Activated naive CD4-positive, alpha-beta T cell treated with anti-CD3 and anti-CD28 coated beads, Interleukin-2, amount 10 ng/mL, durations not matched to agents 7 days and 5 days (primary cell): ENCODE data around the gene WIPF1.

Source experiments
- CTCF ChIA-PET: fragments of 350-600 bp; sonication (Branson Sonifier 250); formaldehyde crosslinking; loops from one replicate; lab custom pipeline; 2021; ENCODE audit warnings: antibody characterized with exemption; lab: Charles Lee
- DNase-seq: peaks from one replicate; pipeline ENCODE4 v3.0.0-alpha.2; 2020
- H3K27ac Mint-ChIP-seq: one replicate; pipeline ENCODE4 v1.8.0; 2021; ENCODE audit warnings: mild to moderate bottlenecking, moderate library complexity, mixed read lengths
- H3K27me3 Mint-ChIP-seq: one replicate; pipeline ENCODE4 v1.8.0; 2021; ENCODE audit warnings: mild to moderate bottlenecking, mixed read lengths
- H3K36me3 Mint-ChIP-seq: one replicate; pipeline ENCODE4 v1.8.0; 2021; ENCODE audit warnings: mixed read lengths
- H3K4me1 Mint-ChIP-seq: one replicate; pipeline ENCODE4 v1.8.0; 2021; ENCODE audit warnings: mixed read lengths
- H3K4me3 Mint-ChIP-seq: one replicate; pipeline ENCODE4 v1.8.0; 2021; ENCODE audit warnings: mild to moderate bottlenecking, moderate library complexity, mixed read lengths
- H3K9me3 Mint-ChIP-seq: one replicate; pipeline ENCODE4 v1.8.0; 2021; ENCODE audit warnings: mixed read lengths

Gene WIPF1, protein sequence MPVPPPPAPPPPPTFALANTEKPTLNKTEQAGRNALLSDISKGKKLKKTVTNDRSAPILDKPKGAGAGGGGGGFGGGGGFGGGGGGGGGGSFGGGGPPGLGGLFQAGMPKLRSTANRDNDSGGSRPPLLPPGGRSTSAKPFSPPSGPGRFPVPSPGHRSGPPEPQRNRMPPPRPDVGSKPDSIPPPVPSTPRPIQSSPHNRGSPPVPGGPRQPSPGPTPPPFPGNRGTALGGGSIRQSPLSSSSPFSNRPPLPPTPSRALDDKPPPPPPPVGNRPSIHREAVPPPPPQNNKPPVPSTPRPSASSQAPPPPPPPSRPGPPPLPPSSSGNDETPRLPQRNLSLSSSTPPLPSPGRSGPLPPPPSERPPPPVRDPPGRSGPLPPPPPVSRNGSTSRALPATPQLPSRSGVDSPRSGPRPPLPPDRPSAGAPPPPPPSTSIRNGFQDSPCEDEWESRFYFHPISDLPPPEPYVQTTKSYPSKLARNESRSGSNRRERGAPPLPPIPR

DNA sequence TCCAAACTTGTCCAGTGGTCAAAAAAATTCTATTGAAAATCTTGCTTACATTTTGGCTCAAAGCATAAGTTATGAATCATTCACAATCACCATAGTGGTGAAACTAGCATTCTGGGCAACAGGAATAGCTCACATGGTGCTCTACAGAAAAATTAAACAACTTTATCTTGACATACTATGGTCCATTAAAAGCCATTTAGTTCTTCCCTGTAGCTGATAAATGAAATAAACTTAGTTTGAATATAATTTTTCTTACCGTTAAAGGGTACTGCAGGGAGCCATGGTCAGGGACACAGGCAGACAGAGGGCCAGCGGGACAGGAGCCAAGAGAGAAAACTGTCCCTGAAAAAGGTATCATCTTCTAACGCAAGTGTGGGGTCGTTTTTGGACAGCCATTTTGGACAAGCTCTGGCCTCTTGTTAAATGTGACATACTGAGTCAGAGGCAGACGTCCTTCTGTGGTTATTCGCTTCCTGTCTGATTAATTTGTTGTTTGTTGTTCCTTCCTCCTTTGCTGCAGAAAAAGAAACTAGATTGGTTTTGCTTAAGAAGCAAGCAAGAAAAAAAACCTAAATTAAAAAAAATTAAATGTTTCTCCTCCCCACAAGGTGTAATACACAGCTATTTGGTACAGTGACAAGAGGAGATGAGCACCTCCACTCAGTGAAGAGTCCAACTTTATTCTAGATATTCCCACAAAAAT is at the start of gene WIPF1:
Gene WIPF1, minus strand, starts transcription at position 460 of the 703 bp plus-strand sequence. CDS start 12,231 bp downstream, outside the sequence.
- no peaks in the 10 kb centered on the region for H3K27me3 Mint-ChIP-seq
- H3K4me1 Mint-ChIP-seq, result peaks cover 54% of the 10 kb centered on the region
- H3K27ac Mint-ChIP-seq, result peak within 1 kb of the TSS; percentile 98
- H3K36me3 Mint-ChIP-seq, result peaks cover 74% of the 10 kb centered on the region
- H3K4me3 Mint-ChIP-seq, result peak within 1 kb of the TSS; percentile 91
- peak; percentile 65 for DNase-seq
- peaks cover 4% of the 10 kb centered on the region for H3K9me3 Mint-ChIP-seq
- CTCF ChIA-PET, result interaction anchor here (1.0 to 24.2 kb wide), 7 partner anchors 10 to 100 kb away, joined by 3 to 272 read pairs (median 4); no protein-coding TSS in a partner anchor

DNA sequence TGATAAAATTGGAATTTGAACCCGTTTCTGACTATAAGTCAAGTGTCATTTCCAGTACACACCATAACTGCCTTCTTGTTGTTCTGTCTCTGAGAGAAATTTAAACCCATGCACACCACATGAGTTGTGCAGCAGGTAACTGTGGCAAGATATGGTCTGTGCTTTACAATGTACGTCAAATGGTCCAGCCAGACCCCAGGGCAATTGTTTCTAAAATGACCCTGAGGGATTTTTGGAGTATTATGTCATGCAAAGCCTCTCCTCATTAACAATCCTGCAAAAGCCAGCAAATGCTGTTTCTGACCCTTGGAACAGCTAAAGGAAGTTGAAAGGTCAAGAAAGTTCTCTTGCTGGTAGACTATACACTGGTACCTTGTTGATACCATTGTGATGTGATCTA is 47.7 kb upstream of the WIPF1 start:
- Mint-ChIP-seq H3K9me3 (peaks cover 14% of the 10 kb centered on the region), H3K4me1 (peaks cover 6% of the 10 kb centered on the region), H3K27ac (no peak overlapping the region)

DNA sequence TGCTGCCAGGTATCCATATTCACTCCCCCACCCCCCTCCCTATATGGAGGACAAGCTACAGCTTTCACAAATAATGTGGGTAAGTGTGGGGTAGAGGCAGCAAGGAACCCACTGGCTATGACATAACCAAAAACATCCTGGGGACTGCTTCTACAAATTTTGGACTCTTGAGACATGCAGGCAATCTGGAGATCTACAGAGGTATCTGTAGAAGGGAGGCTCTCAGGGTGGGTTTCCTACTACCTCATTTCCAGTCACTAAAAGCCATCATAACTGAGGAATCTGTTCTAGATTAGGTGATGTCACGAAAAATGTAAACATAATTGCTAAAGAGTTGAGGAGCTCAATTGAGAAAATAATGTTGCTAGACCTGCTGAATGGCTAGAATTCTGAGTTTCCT is 46.8 kb upstream of the WIPF1 start:
- H3K27ac Mint-ChIP-seq, result no peak overlapping the region
- CTCF ChIA-PET, result interaction anchor here (1.3 kb wide), 1 partner anchor 45 kb away, joined by 4 read pairs; no protein-coding TSS in a partner anchor
- peaks cover 29% of the 10 kb centered on the region for H3K36me3 Mint-ChIP-seq
- DNase-seq, result no peak
- H3K4me3 Mint-ChIP-seq, result no peak overlapping the region
- H3K27me3 Mint-ChIP-seq, result no peaks in the 10 kb centered on the region
- H3K4me1 Mint-ChIP-seq, result peaks cover 8% of the 10 kb centered on the region
- H3K9me3 Mint-ChIP-seq, result peaks cover 6% of the 10 kb centered on the region

More for the DNA sequence above, 47.7 kb upstream of the WIPF1 start:
- H3K4me3 Mint-ChIP-seq, result no peak overlapping the region
- H3K27me3 Mint-ChIP-seq, result no peaks in the 10 kb centered on the region
- no peak for DNase-seq
- CTCF ChIA-PET, result no interaction called here
- H3K36me3 Mint-ChIP-seq, result peaks cover 29% of the 10 kb centered on the region

DNA sequence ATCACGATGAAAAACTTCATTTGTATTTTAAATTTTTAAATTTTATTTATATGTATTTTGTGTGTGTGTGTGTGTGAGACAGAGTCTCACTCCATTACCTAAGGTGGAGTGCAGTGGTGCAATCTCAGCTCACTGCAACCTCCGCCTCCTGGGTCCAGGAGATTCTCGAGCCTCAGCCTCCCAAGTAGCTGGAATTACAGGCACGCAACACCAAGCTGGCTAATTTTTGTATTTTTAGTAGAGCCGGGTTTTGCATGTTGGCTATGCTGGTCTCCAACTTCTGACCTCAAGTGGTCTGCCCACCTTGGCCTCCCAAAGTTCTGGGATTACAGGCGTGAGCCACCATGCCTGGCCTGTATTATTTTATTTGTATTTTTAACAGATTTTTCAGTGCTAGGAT is 45.8 kb upstream of the WIPF1 start:
- CTCF ChIA-PET, result interaction anchor here (1.3 kb wide), 1 partner anchor 46 kb away, joined by 4 read pairs; no protein-coding TSS in a partner anchor
- H3K4me3 Mint-ChIP-seq, result no peak overlapping the region
- peaks cover 31% of the 10 kb centered on the region for H3K36me3 Mint-ChIP-seq
- no peaks in the 10 kb centered on the region for H3K9me3 Mint-ChIP-seq
- no peak for DNase-seq
- H3K27me3 Mint-ChIP-seq, result no peaks in the 10 kb centered on the region
- H3K27ac Mint-ChIP-seq, result no peak overlapping the region
- peaks cover 15% of the 10 kb centered on the region for H3K4me1 Mint-ChIP-seq

DNA sequence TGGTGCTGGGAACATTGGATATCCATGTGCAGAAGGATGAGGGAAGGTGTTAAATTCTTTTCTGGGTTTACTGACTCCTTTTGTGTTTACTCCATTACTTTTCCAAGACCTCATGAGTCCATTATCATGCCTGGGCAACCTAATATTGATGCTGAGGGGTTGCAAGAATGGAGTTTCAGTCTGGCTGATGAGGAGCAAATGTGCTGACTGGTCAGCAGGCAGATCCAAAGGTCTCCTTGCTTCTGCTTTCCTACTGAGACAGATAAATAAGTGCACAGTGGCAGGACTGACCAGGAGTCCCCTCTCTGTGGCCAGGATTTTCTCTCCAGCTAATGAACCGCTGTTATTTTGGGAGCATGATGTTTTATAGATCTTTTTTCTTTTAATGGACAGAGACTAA is 43.6 kb upstream of the WIPF1 start:
- Mint-ChIP-seq H3K27me3 (no peaks in the 10 kb centered on the region), H3K9me3 (no peaks in the 10 kb centered on the region), H3K36me3 (peaks cover 23% of the 10 kb centered on the region), H3K27ac (no peak overlapping the region), H3K4me3 (no peak overlapping the region), H3K4me1 (peaks cover 30% of the 10 kb centered on the region)
- no peak for DNase-seq
- CTCF ChIA-PET, result no interaction called here

DNA sequence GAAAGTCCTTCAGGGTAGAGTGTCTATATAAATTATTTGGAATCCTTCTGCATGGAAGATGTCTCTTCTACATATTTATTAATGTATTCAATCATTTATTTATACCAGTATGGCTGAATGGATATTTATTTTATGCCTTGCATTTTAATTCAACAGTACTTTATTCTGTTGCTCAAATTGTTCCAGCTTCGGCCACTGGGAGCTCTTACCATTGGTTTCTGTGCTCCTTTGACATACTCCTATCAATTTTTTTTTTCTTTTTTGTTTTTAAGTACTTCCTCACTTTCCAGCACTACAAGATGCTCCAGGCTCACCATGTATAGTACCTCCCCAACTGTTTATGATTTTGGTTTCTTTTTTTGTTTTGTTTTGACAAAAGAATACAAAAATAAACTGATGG is 39.4 kb upstream of the WIPF1 start:
- no peaks in the 10 kb centered on the region for H3K27me3 Mint-ChIP-seq
- H3K9me3 Mint-ChIP-seq, result no peaks in the 10 kb centered on the region
- no peak for DNase-seq
- peak overlapping the region; percentile 98 for H3K27ac Mint-ChIP-seq
- H3K4me3 Mint-ChIP-seq, result peak overlapping the region; percentile 14
- H3K4me1 Mint-ChIP-seq, result peaks cover 47% of the 10 kb centered on the region
- CTCF ChIA-PET, result interaction anchor here (0.6 to 1.2 kb wide), 4 partner anchors 14 to 68 kb away, joined by 3 read pairs; no protein-coding TSS in a partner anchor
- peaks cover 32% of the 10 kb centered on the region for H3K36me3 Mint-ChIP-seq

DNA sequence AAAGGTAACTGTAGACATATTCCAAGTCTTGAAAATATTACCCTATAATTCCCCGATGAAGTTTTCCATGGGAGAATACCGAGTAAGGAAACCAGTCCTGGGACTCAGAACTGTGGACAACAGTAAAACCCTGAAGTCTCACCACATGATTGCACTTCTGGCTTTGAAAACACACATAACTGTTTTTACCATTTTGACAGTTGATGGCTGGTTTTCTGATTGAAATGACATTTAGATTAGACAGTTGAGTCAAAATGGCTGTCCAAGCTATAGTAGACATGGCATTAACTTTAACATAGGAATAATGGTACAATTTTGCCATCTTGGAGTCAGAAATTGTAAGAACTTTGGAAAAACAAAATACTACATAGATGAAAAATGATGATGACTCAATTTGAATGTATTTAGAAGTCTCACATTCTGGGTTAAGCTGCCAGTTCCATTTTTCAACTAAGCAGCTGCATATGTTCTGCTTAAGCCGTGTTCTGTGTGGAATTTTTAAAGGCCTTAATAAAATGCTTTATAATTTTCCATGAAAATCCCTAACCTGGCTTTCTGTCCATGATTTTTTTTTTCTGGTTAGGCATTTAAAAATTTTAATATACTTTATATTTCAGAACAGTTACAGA is 38.3 kb upstream of the WIPF1 start:
- H3K9me3 Mint-ChIP-seq, result no peaks in the 10 kb centered on the region
- H3K27me3 Mint-ChIP-seq, result no peaks in the 10 kb centered on the region
- H3K4me3 Mint-ChIP-seq, result peak overlapping the region; percentile 93
- DNase-seq, result no peak
- CTCF ChIA-PET, result interaction anchor here (0.7 to 5.1 kb wide), 4 partner anchors 13 to 52 kb away, joined by 3 to 44 read pairs (median 19); no protein-coding TSS in a partner anchor
- peaks cover 58% of the 10 kb centered on the region for H3K4me1 Mint-ChIP-seq
- peaks cover 43% of the 10 kb centered on the region for H3K36me3 Mint-ChIP-seq
- H3K27ac Mint-ChIP-seq, result peak overlapping the region; percentile 98

DNA sequence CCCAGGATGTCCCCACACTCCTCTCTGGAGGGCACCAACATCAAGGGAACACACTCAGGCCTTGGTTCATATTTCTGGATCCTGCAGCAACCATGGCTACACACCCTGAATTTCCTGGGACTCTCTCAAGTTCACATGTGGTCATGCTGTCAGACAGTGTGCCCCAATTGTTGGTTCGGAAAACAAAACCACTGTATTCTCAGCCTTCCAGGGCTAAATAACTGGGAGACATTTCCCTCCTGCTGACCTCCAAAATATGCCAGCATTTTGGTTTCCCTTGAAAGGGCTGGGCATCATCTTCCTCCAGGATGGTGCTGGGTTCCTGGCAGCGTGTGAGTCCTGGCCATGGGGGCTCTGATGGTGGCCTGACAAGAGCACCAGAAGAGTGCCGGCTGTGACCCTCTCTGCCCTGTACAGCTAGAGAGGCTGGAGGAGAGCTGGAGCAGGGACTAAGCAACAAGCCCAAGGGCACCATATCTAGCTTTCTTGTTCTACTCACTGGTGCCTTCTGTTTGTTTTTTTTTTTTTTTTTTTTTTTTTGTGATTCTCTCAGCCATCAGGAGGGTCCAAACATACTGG is 37.5 kb upstream of the WIPF1 start:
- peaks cover 51% of the 10 kb centered on the region for H3K36me3 Mint-ChIP-seq
- no peak for DNase-seq
- H3K4me1 Mint-ChIP-seq, result peaks cover 66% of the 10 kb centered on the region
- CTCF ChIA-PET, result interaction anchor here (0.6 to 5.1 kb wide), 10 partner anchors 12 to 64 kb away, joined by 3 to 44 read pairs (median 6); no protein-coding TSS in a partner anchor
- no peaks in the 10 kb centered on the region for H3K9me3 Mint-ChIP-seq
- H3K27ac Mint-ChIP-seq, result peak overlapping the region; percentile 98
- H3K4me3 Mint-ChIP-seq, result peak overlapping the region; percentile 93
- H3K27me3 Mint-ChIP-seq, result no peaks in the 10 kb centered on the region

DNA sequence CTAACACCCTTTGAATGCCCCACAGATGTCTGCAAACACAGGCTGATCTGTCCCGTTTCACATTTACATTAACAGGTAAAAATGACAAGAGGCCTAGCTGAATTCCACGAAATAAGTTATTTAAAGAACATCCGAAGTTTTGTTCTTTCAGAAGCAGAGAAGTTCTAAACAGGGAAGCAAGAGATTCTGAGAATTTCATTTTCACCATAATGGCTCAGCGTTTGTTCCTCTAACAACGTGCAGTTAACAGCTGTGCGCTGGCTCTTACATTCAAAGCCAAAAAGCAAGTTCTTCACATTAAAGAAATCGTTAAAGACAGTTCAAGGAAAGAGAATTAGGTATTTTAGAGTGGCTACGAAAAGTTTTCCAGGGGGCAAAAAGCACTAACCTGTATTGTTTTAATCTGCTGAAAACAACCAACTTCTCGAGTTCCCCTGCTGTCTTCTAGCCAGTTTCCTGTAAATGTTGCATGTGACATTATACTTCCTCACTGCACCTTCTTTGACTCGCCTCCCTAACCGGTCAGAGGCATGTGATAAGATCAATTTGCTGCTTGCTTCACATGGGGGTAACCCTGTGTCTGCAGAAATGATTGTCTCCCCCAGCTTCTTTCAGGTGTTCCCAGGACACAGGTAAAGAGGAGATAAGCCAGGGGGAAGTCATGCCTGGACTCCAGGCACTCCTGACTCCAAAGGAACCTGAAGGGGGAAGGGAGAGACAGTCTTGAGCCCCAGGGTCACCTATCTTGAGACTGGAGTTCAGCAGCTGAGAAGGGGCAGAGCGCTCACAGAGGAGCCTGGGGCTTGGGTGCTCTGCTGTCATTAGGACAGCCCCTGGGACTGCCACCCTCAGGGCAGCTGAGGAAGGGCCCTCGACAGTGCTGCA is 36.8 kb upstream of the WIPF1 start:
- CTCF ChIA-PET, result interaction anchor here (0.6 to 5.1 kb wide), 14 partner anchors 11 to 65 kb away, joined by 3 to 44 read pairs (median 6); partner anchors contain the start of gene WIPF1
- H3K27ac Mint-ChIP-seq, result peak overlapping the region; percentile 98
- H3K9me3 Mint-ChIP-seq, result no peaks in the 10 kb centered on the region

DNA sequence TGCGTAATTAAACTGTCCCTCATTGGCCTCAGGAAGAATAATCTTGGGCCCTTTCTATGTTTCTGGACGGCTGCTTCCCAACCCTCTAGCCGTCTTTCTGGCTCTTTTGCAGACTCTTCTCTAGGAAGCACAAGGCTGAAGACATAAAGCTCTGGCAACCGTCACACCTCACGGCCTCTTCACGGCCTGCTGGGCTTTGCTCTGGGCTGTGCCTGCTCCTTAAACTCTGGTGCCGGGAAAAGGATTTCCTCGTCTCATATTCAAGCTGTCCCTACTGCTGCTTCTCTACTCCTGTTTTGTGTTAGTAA is 36.0 kb upstream of the WIPF1 start:
- H3K36me3 Mint-ChIP-seq, result peaks cover 52% of the 10 kb centered on the region
- H3K27me3 Mint-ChIP-seq, result no peaks in the 10 kb centered on the region
- peaks cover 66% of the 10 kb centered on the region for H3K4me1 Mint-ChIP-seq
- DNase-seq, result no peak
- H3K4me3 Mint-ChIP-seq, result peak overlapping the region; percentile 93
- peak overlapping the region; percentile 98 for H3K27ac Mint-ChIP-seq
- H3K9me3 Mint-ChIP-seq, result no peaks in the 10 kb centered on the region
- CTCF ChIA-PET, result interaction anchor here (1.1 to 5.1 kb wide), 12 partner anchors 10 to 54 kb away, joined by 3 to 44 read pairs (median 8); partner anchors contain the start of gene WIPF1

More for the DNA sequence above, 36.8 kb upstream of the WIPF1 start:
- no peaks in the 10 kb centered on the region for H3K27me3 Mint-ChIP-seq
- peaks cover 67% of the 10 kb centered on the region for H3K4me1 Mint-ChIP-seq
- H3K36me3 Mint-ChIP-seq, result peaks cover 51% of the 10 kb centered on the region
- DNase-seq, result peak; percentile 67
- H3K4me3 Mint-ChIP-seq, result peak overlapping the region; percentile 93

DNA sequence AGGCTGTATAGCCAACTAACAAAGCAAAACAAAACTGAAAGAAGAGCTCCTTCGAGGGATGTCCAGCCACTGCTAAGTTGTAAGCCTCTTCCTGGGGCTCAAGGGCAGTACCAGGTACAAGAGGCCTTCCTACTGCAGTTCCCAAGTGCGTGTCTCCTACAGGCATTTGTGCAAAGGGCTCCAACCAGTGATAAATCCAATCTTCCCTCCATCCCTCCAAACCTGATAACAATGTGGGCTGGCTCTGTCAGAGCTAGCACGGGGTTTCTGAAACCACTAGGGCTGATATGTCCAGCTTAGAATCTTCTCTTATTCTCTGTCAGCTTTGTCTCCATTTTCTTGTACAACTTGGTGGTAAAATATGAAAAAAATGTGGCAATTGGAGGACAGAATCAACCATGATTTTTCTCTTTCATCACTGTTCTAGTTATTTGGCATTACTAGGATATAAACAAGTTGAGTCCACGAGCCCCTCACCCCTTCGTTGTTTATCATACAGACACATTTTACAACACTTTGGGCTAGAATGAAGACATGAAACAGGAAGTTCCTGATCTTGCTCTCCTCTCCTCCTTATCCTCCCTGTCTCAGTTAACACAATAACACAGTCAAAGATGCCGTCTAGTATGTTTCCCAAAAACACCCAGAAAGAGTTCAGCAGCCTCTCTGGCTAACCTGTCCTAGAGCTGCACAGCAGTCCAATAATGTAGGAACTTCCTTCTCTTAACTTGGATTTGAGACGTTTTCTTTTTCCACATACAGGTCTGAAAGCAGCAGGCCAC is 35.4 kb upstream of the WIPF1 start:
- no peaks in the 10 kb centered on the region for H3K9me3 Mint-ChIP-seq
- peak; percentile 45 for DNase-seq
- H3K4me3 Mint-ChIP-seq, result peak overlapping the region; percentile 93
- peak overlapping the region; percentile 98 for H3K27ac Mint-ChIP-seq
- CTCF ChIA-PET, result interaction anchor here (0.6 to 5.1 kb wide), 15 partner anchors 9 to 293 kb away, joined by 3 to 44 read pairs (median 6); partner anchors contain the start of gene WIPF1
- peaks cover 68% of the 10 kb centered on the region for H3K4me1 Mint-ChIP-seq
- H3K36me3 Mint-ChIP-seq, result peaks cover 54% of the 10 kb centered on the region
- H3K27me3 Mint-ChIP-seq, result no peaks in the 10 kb centered on the region
